Testis (tissue), 2 donors: ENCODE results near the gene MAP3K3.

Experiments used
- CTCF ChIP-seq, 3 experiments: fragments of 450-650 bp in 2 of 3; fragments of 200-600 bp in 1 of 3; sonication (generic) in 1 of 3; IDR thresholded peaks; one replicate each; pipeline ENCODE4 v1.5.1; 2016 to 2019; ENCODE audit warnings: antibody characterized with exemption in 3 of 3, mild to moderate bottlenecking in 2 of 3, moderate library complexity in 1 of 3
- POLR2A ChIP-seq: fragments of 450-650 bp; IDR thresholded peaks from one replicate; pipeline ENCODE4 v1.6.1; 2017; ENCODE audit warnings: antibody characterized with exemption, mild to moderate bottlenecking, moderate library complexity

GRCh38 chr17:63714550-63715277, 92.5 kb downstream of the MAP3K3 start:
- TF ChIP-seq CTCF (IDR thresholded peaks at IDR 0.05), result no peak
- TF ChIP-seq POLR2A, result no peak
